Measurements from ENCODE around the gene ACAP2.

The ACAP2 gene

DNA sequence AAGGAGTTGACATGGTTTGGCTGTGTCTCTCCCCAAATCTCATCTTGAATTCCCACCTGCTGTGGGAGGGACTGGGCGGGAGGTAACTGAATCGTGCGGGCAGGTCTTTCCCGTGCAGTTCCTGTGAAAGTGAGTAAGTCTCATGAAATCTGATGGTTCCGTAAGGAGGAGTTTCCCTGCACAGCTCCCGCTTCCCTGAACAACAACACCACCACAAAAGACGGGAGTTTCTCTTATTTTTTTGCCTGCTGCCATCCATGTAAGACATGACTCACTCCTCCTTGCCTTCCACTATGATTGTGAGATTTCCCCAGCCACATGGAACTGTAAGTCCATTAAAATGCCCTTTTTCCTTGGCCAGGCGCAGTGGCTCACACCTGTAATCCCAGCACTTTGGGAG lies 194.5 kb downstream of the ACAP2 start:
- Histone ChIP-seq H3K56ac (ENCODE audit: low read length) (no peak overlapping the region), H3K27ac (ENCODE audit: low read depth, low read length) (no peak overlapping the region), H3K9ac (ENCODE audit: low read length) (no peak overlapping the region), H2AK5ac (ENCODE audit: low read length) (no peak overlapping the region), H4K8ac (ENCODE audit: low read depth, low read length) (no peak overlapping the region), H3K4me2 (ENCODE audit: low read length) (no peak overlapping the region), H3K27me3 (ENCODE audit: insufficient read depth, low read length, poor library complexity) (no peaks in the 10 kb centered on the region), H3K36me3 (ENCODE audit: control insufficient read depth, insufficient read depth, low read length) (no peaks in the 10 kb centered on the region), H3K79me1 (ENCODE audit: low read length) (peaks cover 32% of the 10 kb centered on the region), H3K4me1 (ENCODE audit: control insufficient read depth, low read depth, low read length) (peaks cover 7% of the 10 kb centered on the region), H3K23ac (ENCODE audit: low read length) (no peak overlapping the region), H2BK120ac (ENCODE audit: low read depth, low read length) (no peak overlapping the region), H4K5ac (ENCODE audit: low read length) (no peak overlapping the region), H2BK15ac (replicated peaks; ENCODE audit: low read depth) (no peak overlapping the region), H3K4ac (ENCODE audit: low read depth, low read length) (no peak overlapping the region), H3K18ac (ENCODE audit: low read length) (no peak overlapping the region), H2BK5ac (ENCODE audit: low read length) (no peak overlapping the region), H3K79me2 (ENCODE audit: control insufficient read depth, insufficient read depth, low read length) (peaks cover 37% of the 10 kb centered on the region), H3K4me3 (ENCODE audit: low read length) (no peak overlapping the region)
- no peak for DNase-seq
- no CpG with 5 or more reads among the region's 8 CpGs for WGBS (ENCODE audit: extremely low coverage, insufficient coverage, low lambda C conversion rate)

DNA sequence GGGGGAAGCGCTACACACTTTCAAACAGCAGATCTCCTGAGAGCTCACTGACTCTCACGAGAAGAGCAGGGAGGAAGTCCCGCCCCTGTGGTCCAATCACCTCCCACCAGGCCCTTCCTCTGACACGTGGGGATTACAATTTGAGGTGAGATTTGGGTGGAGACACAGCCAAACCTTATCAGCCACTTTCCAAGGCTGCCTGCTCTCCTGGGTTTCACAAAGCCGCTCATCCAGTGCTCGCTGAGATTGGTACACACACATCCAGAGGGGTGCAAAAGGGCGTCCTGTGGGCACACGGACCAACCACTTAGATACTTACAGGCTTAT lies 195.0 kb downstream of the ACAP2 start:
- Histone ChIP-seq H3K27me3 (ENCODE audit: insufficient read depth, low read length, poor library complexity) (no peaks in the 10 kb centered on the region), H3K4me1 (ENCODE audit: control insufficient read depth, low read depth, low read length) (peaks cover 5% of the 10 kb centered on the region), H3K27ac (ENCODE audit: low read depth, low read length) (no peak overlapping the region), H3K4me3 (ENCODE audit: low read length) (no peak overlapping the region), H3K36me3 (ENCODE audit: control insufficient read depth, insufficient read depth, low read length) (no peaks in the 10 kb centered on the region), H3K79me1 (ENCODE audit: low read length) (peaks cover 31% of the 10 kb centered on the region), H2AK5ac (ENCODE audit: low read length) (no peak overlapping the region), H4K8ac (ENCODE audit: low read depth, low read length) (no peak overlapping the region), H3K4me2 (ENCODE audit: low read length) (no peak overlapping the region), H3K18ac (ENCODE audit: low read length) (no peak overlapping the region), H4K5ac (ENCODE audit: low read length) (no peak overlapping the region), H3K56ac (ENCODE audit: low read length) (no peak overlapping the region), H3K4ac (ENCODE audit: low read depth, low read length) (no peak overlapping the region), H2BK5ac (ENCODE audit: low read length) (no peak overlapping the region), H3K9ac (ENCODE audit: low read length) (no peak overlapping the region), H3K23ac (ENCODE audit: low read length) (no peak overlapping the region), H2BK15ac (replicated peaks; ENCODE audit: low read depth) (no peak overlapping the region), H3K79me2 (ENCODE audit: control insufficient read depth, insufficient read depth, low read length) (peaks cover 35% of the 10 kb centered on the region), H2BK120ac (ENCODE audit: low read depth, low read length) (no peak overlapping the region)
- WGBS (ENCODE audit: extremely low coverage, insufficient coverage, low lambda C conversion rate) = no CpG with 5 or more reads among the region's 8 CpGs
- DNase-seq = peak; percentile 57

DNA sequence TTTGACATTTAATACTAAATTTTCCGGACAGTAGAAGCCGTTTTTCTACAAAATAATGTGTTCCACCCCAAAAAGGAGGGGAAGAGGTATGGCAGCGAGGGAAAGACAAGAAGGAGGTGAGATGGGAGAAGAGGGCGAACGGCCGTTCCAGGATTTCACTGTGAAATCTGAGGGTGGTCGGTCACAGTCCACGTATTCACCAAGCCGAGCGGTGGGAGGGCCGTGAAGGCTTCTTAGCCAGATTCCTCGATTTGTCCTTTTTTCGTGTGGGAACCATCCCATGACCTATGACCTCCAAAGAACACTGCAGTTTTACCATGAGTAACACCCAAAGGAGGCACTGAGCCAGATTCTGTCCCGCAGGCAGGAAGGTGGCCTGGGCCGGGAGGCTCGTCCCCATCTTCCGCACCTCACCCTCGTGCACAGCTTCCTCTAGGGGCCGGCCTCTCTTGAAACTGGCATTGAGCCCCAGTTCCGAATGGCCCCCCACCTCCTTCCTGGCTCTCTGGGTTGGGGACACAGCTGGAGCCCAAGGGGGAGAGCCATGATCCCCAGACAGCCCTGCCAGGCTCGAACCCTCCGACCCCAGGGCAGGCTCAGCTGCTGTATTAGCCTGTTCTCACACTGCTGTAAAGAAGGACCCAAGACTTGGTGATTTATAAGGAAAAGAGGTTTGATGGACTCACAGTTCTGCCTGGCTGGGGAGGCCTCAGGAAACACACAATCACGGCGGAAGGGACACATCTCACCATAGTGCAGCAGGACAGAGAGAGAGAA lies 195.5 kb downstream of the ACAP2 start:
- Histone ChIP-seq H3K79me2 (ENCODE audit: control insufficient read depth, insufficient read depth, low read length) (peaks cover 35% of the 10 kb centered on the region), H3K4me1 (ENCODE audit: control insufficient read depth, low read depth, low read length) (peaks cover 5% of the 10 kb centered on the region), H3K18ac (ENCODE audit: low read length) (no peak overlapping the region), H4K5ac (ENCODE audit: low read length) (no peak overlapping the region), H3K4ac (ENCODE audit: low read depth, low read length) (no peak overlapping the region), H3K79me1 (ENCODE audit: low read length) (peaks cover 34% of the 10 kb centered on the region), H3K56ac (ENCODE audit: low read length) (no peak overlapping the region), H3K9ac (ENCODE audit: low read length) (no peak overlapping the region), H2BK5ac (ENCODE audit: low read length) (no peak overlapping the region), H3K23ac (ENCODE audit: low read length) (no peak overlapping the region), H4K8ac (ENCODE audit: low read depth, low read length) (no peak overlapping the region), H2AK5ac (ENCODE audit: low read length) (no peak overlapping the region), H2BK15ac (replicated peaks; ENCODE audit: low read depth) (no peak overlapping the region), H2BK120ac (ENCODE audit: low read depth, low read length) (no peak overlapping the region), H3K36me3 (ENCODE audit: control insufficient read depth, insufficient read depth, low read length) (no peaks in the 10 kb centered on the region), H3K4me3 (ENCODE audit: low read length) (no peak overlapping the region), H3K27me3 (ENCODE audit: insufficient read depth, low read length, poor library complexity) (no peaks in the 10 kb centered on the region), H3K27ac (ENCODE audit: low read depth, low read length) (no peak overlapping the region), H3K4me2 (ENCODE audit: low read length) (no peak overlapping the region)
- no peak for DNase-seq
- WGBS (ENCODE audit: extremely low coverage, insufficient coverage, low lambda C conversion rate) = no CpG with 5 or more reads among the region's 24 CpGs

DNA sequence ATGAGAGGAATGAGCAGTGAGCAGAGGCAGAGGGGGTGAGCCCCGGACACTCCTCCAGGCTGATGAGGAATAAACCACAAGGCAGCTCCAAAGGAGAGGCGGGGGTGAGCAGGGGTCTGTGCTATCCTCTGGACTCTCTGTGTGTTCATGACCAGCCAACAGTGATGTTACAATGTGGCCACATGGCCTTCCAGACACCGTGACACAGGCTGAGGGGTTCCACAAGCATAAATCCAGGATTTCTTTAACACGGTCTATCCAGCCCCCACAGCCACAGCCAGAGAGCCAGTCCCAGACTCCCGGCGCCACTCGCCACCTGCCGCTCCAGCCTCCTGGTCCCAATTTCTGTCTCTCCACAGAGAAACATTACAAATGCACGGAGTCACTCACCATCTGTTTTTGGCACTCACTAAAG lies 196.2 kb downstream of the ACAP2 start:
- Histone ChIP-seq H4K5ac (ENCODE audit: low read length) (no peak overlapping the region), H3K18ac (ENCODE audit: low read length) (no peak overlapping the region), H3K36me3 (ENCODE audit: control insufficient read depth, insufficient read depth, low read length) (no peaks in the 10 kb centered on the region), H3K4me3 (ENCODE audit: low read length) (no peak overlapping the region), H2BK120ac (ENCODE audit: low read depth, low read length) (no peak overlapping the region), H3K27ac (ENCODE audit: low read depth, low read length) (no peak overlapping the region), H3K27me3 (ENCODE audit: insufficient read depth, low read length, poor library complexity) (no peaks in the 10 kb centered on the region), H3K79me2 (ENCODE audit: control insufficient read depth, insufficient read depth, low read length) (peaks cover 37% of the 10 kb centered on the region), H3K23ac (ENCODE audit: low read length) (no peak overlapping the region), H3K56ac (ENCODE audit: low read length) (no peak overlapping the region), H3K4me1 (ENCODE audit: control insufficient read depth, low read depth, low read length) (peaks cover 5% of the 10 kb centered on the region), H2BK5ac (ENCODE audit: low read length) (no peak overlapping the region), H3K79me1 (ENCODE audit: low read length) (peaks cover 38% of the 10 kb centered on the region), H3K9ac (ENCODE audit: low read length) (no peak overlapping the region), H2AK5ac (ENCODE audit: low read length) (no peak overlapping the region), H3K4ac (ENCODE audit: low read depth, low read length) (no peak overlapping the region), H3K4me2 (ENCODE audit: low read length) (no peak overlapping the region), H2BK15ac (replicated peaks; ENCODE audit: low read depth) (no peak overlapping the region), H4K8ac (ENCODE audit: low read depth, low read length) (no peak overlapping the region)
- WGBS (ENCODE audit: extremely low coverage, insufficient coverage, low lambda C conversion rate) = no CpG with 5 or more reads among the region's 9 CpGs
- no peak for DNase-seq

DNA sequence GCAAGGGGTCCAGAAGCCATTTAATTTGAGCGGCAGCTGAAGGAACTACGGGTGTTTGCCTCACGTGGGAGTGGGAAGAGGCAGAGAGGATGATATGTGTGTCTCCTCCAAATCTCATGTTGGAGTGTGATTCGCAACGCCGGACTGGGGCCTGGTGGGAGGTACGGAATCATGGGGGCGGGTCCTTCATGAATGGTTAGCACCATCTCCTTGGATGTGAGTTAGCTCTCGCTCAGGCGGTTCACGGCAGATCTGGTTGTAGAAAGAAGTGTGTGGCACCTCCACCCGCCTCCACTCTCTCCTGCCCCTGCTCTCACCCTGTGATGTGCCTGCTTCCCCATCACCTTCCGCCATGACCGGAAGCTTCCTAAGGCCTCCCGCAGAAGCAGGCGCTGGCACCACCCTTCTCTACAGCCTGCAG lies 197.3 kb downstream of the ACAP2 start:
- H3K36me3 ChIP-seq (ENCODE audit: control insufficient read depth, insufficient read depth, low read length) = no peaks in the 10 kb centered on the region
- no peak for DNase-seq
- no peak overlapping the region for H3K4ac ChIP-seq (ENCODE audit: low read depth, low read length)

More for the DNA sequence above, 197.3 kb downstream of the ACAP2 start:
- no peak overlapping the region for H4K8ac ChIP-seq (ENCODE audit: low read depth, low read length)
- H3K9ac ChIP-seq (ENCODE audit: low read length) = no peak overlapping the region
- H3K18ac ChIP-seq (ENCODE audit: low read length) = no peak overlapping the region
- no peak overlapping the region for H2AK5ac ChIP-seq (ENCODE audit: low read length)
- H3K79me2 ChIP-seq (ENCODE audit: control insufficient read depth, insufficient read depth, low read length) = peaks cover 31% of the 10 kb centered on the region
- H3K4me3 ChIP-seq (ENCODE audit: low read length) = no peak overlapping the region
- WGBS (ENCODE audit: extremely low coverage, insufficient coverage, low lambda C conversion rate) = no CpG with 5 or more reads among the region's 16 CpGs
- H3K4me2 ChIP-seq (ENCODE audit: low read length) = no peak overlapping the region
- no peak overlapping the region for H2BK120ac ChIP-seq (ENCODE audit: low read depth, low read length)
- peaks cover 34% of the 10 kb centered on the region for H3K79me1 ChIP-seq (ENCODE audit: low read length)
- H3K23ac ChIP-seq (ENCODE audit: low read length) = no peak overlapping the region
- peaks cover 5% of the 10 kb centered on the region for H3K4me1 ChIP-seq (ENCODE audit: control insufficient read depth, low read depth, low read length)
- no peak overlapping the region for H2BK5ac ChIP-seq (ENCODE audit: low read length)
- H3K56ac ChIP-seq (ENCODE audit: low read length) = no peak overlapping the region
- H2BK15ac ChIP-seq (replicated peaks; ENCODE audit: low read depth) = no peak overlapping the region
- H3K27ac ChIP-seq (ENCODE audit: low read depth, low read length) = no peak overlapping the region
- H3K27me3 ChIP-seq (ENCODE audit: insufficient read depth, low read length, poor library complexity) = no peaks in the 10 kb centered on the region
- H4K5ac ChIP-seq (ENCODE audit: low read length) = no peak overlapping the region
